ENCODE results near the gene NKIRAS1.

DNA sequence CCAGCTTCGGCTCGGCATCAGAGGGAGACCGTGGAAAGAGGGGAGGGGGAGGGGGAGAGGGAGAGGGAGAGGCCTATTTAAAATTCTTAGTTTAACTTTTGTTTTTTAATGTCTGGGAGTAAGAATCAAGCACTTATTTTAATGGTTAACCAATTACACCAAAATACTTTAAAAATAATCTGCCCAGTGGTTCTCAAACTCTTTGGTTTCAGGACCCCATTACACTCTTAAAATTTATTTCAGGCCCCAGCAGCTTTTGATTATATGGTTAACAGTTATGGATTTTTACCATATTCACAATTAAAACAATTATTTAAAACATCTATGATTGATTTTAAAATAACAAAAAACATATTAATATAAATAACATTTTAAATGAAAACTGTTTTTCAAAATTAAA is 44.5 kb downstream of the NKIRAS1 start:
- TF ChIP-seq POLR2AphosphoS5 (IDR thresholded peaks at IDR 0.05; ENCODE audit: low read depth, low read length) (no peak), REST (IDR thresholded peaks at IDR 0.05; ENCODE audit: low read depth) (no peak), EZH2phosphoT487 (IDR thresholded peaks at IDR 0.05; ENCODE audit: borderline replicate concordance) (no peak), CEBPB (IDR thresholded peaks at IDR 0.05; ENCODE audit: low read depth) (no peak), YY1 (IDR thresholded peaks at IDR 0.05; ENCODE audit: extremely low read depth, insufficient replicate concordance, low read depth, low read length) (no peak), EZH2 (IDR thresholded peaks at IDR 0.05) (no peak), MAX (IDR thresholded peaks at IDR 0.05) (no peak), POLR2A (IDR thresholded peaks at IDR 0.05; ENCODE audit: borderline replicate concordance, extremely low read depth, insufficient read depth, insufficient read length) (no peak), RAD21 (IDR thresholded peaks at IDR 0.05; ENCODE audit: low read depth) (no peak)
- TF ChIP-seq, protein P1, sequence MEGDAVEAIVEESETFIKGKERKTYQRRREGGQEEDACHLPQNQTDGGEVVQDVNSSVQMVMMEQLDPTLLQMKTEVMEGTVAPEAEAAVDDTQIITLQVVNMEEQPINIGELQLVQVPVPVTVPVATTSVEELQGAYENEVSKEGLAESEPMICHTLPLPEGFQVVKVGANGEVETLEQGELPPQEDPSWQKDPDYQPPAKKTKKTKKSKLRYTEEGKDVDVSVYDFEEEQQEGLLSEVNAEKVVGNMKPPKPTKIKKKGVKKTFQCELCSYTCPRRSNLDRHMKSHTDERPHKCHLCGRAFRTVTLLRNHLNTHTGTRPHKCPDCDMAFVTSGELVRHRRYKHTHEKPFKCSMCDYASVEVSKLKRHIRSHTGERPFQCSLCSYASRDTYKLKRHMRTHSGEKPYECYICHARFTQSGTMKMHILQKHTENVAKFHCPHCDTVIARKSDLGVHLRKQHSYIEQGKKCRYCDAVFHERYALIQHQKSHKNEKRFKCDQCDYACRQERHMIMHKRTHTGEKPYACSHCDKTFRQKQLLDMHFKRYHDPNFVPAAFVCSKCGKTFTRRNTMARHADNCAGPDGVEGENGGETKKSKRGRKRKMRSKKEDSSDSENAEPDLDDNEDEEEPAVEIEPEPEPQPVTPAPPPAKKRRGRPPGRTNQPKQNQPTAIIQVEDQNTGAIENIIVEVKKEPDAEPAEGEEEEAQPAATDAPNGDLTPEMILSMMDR (IDR thresholded peaks at IDR 0.05 in 2 of 3, conservative IDR thresholded peaks at IDR 0.05 in 1 of 3; ENCODE audit: borderline replicate concordance in 1 of 3, insufficient read depth in 1 of 3, low read depth in 2 of 3, low read length in 2 of 3): no peak
- TF ChIP-seq, protein P2, sequence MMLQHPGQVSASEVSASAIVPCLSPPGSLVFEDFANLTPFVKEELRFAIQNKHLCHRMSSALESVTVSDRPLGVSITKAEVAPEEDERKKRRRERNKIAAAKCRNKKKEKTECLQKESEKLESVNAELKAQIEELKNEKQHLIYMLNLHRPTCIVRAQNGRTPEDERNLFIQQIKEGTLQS (IDR thresholded peaks at IDR 0.05): no peak

All from HCT116 (cell line).